ENCODE data around the gene CERS6. TPM values are rescaled to one million over a fixed set of nuclear protein-coding genes. Genes with fewer than 3 reads are reported as not detected.

Gene CERS6
- total RNA-seq, 1 experiment from 2014 or later = 17.3 TPM

GRCh38 chr2:168673265-168674189 lies 217.5 kb downstream of the CERS6 start:
- CTCF ChIA-PET = no interaction called here
- no peaks in the 10 kb centered on the region for H3K36me3 Mint-ChIP-seq
- no peak for ATAC-seq
- TF ChIP-seq ZNF396 (CRISPR knock-in tag; IDR thresholded peaks at IDR 0.05; ENCODE audit: borderline replicate concordance) (no peak), USF1 (CRISPR knock-in tag; IDR thresholded peaks at IDR 0.05) (no peak), MYBL2 (CRISPR knock-in tag; IDR thresholded peaks at IDR 0.05) (no peak), IRF2 (CRISPR knock-in tag; IDR thresholded peaks at IDR 0.05; ENCODE audit: borderline replicate concordance, low read depth) (no peak), ERG (CRISPR knock-in tag; IDR thresholded peaks at IDR 0.05) (no peak), CDX4 (CRISPR knock-in tag; IDR thresholded peaks at IDR 0.05; ENCODE audit: borderline replicate concordance) (no peak), ZNF671 (CRISPR knock-in tag; IDR thresholded peaks at IDR 0.05) (no peak), ZMAT4 (CRISPR knock-in tag; IDR thresholded peaks at IDR 0.05) (no peak), NFE2L1 (CRISPR knock-in tag; IDR thresholded peaks at IDR 0.05) (no peak), USF2 (CRISPR knock-in tag; IDR thresholded peaks at IDR 0.05) (no peak), ATF2 (CRISPR knock-in tag; IDR thresholded peaks at IDR 0.05; ENCODE audit: borderline replicate concordance, low read depth) (no peak), CBFB (CRISPR knock-in tag; IDR thresholded peaks at IDR 0.05; ENCODE audit: low read depth) (no peak), AFF4 (CRISPR knock-in tag; IDR thresholded peaks at IDR 0.05; ENCODE audit: borderline replicate concordance) (no peak), ZNF232 (CRISPR knock-in tag; IDR thresholded peaks at IDR 0.05) (no peak), CREM (CRISPR knock-in tag; IDR thresholded peaks at IDR 0.05) (no peak), ZSCAN18 (CRISPR knock-in tag; IDR thresholded peaks at IDR 0.05) (no peak), ARID4B (CRISPR knock-in tag; IDR thresholded peaks at IDR 0.05; ENCODE audit: borderline replicate concordance) (no peak), FOXP4 (CRISPR knock-in tag; IDR thresholded peaks at IDR 0.05) (no peak)

More at GRCh38 chr2:168673265-168674189, 217.5 kb downstream of the CERS6 start:
- Mint-ChIP-seq H3K27ac (no peak overlapping the region), H3K9me3 (no peaks in the 10 kb centered on the region), H3K4me1 (peaks cover 14% of the 10 kb centered on the region), H3K27me3 (ENCODE audit: low read depth) (no peaks in the 10 kb centered on the region), H3K4me3 (no peak overlapping the region)
- no peak for DNase-seq (ENCODE audit: low spot score)
- POLR2A ChIA-PET = no interaction called here

All from WTC11 (cell line).